ENCODE measurements around the gene ARID4B. TPM values are rescaled to one million over a fixed set of nuclear protein-coding genes. Genes with fewer than 3 reads are reported as not detected.

ARID4B gene
- total and polyA plus RNA-seq, 2 of the 13 experiments (the other 11 are each of a cell fraction or from before 2014, with no cell fraction given), result 9.7 to 24.6 TPM

- Histone ChIP-seq H3K4me1 (ENCODE audit: insufficient read depth, low read length) (peaks cover 14% of the 10 kb centered on the region), H3K9me3 (ENCODE audit: low read length) (no peaks in the 10 kb centered on the region), H3K4me2 (ENCODE audit: low read depth, low read length) (no peak overlapping the region), H3K36me3 (replicated peaks in 1 of 2; ENCODE audit: control insufficient read depth in 1 of 2, insufficient read depth in 2 of 2, low read length in 2 of 2) (peaks cover 0 to 3% of the 10 kb centered on the region in 2 experiments; a peak in 2 of 5 replicates), H3K27ac (ENCODE audit: extremely low read length, insufficient read depth, low read length) (no peak overlapping the region), H4K20me1 (ENCODE audit: insufficient read depth, low read length) (peaks cover 68% of the 10 kb centered on the region), H2AFZ (ENCODE audit: low read length) (no peak overlapping the region), H3K4me3 (replicated peaks in 1 of 3; ENCODE audit: insufficient read depth in 1 of 3, low read depth in 2 of 3, low read length in 3 of 3) (no peak overlapping the region), H3K27me3 (ENCODE audit: control insufficient read depth in 1 of 2, insufficient read depth in 2 of 2, low read length in 2 of 2) (no peaks in the 10 kb centered on the region), H3K9ac (ENCODE audit: insufficient read depth, low read depth, low read length) (no peak overlapping the region), H3K79me2 (ENCODE audit: insufficient read depth, low read length) (peaks cover 94% of the 10 kb centered on the region)
- CTCF ChIA-PET (ENCODE audit: low intra/inter-chr PET ratio, low total read pairs), result no interaction called here
- no peak for FAIRE-seq
- no peak for DNase-seq (ENCODE audit: low spot score)
- intact Hi-C loops (cut with micrococcal nuclease; ENCODE audit: unreplicated experiment) (no loop called here), in situ Hi-C loops (cut with HindIII; ENCODE audit: extremely low pct_ligation_motif_present, low pct_unique_long_range_greater_than_20kb) (no loop called here)
- no TSS peak for BruUV-seq (replicated peaks)
- no peak for ATAC-seq
- WGBS (ENCODE audit: low lambda C conversion rate), result 96% methylated on average over 6 of the region's 6 CpGs
- TF ChIP-seq ZNF160 (CRISPR knock-in tag; IDR thresholded peaks at IDR 0.05) (no peak), ZNF549 (CRISPR knock-in tag; IDR thresholded peaks at IDR 0.05) (no peak), GPN1 (CRISPR knock-in tag; IDR thresholded peaks at IDR 0.05; ENCODE audit: borderline replicate concordance) (no peak), RBM22 (optimal IDR thresholded peaks at IDR 0.05; ENCODE audit: low read length) (no peak), ZNF367 (CRISPR knock-in tag; IDR thresholded peaks at IDR 0.05; ENCODE audit: borderline replicate concordance) (no peak), ZNF788 (CRISPR knock-in tag; IDR thresholded peaks at IDR 0.05; ENCODE audit: borderline replicate concordance) (no peak), ZNF710 (CRISPR knock-in tag; IDR thresholded peaks at IDR 0.05; ENCODE audit: borderline replicate concordance) (no peak), MED1 (CRISPR knock-in tag; IDR thresholded peaks at IDR 0.05) (no peak), FOSL2 (CRISPR knock-in tag; IDR thresholded peaks at IDR 0.05) (no peak), ZNF878 (CRISPR knock-in tag; IDR thresholded peaks at IDR 0.05) (no peak), ZNF260 (CRISPR knock-in tag; IDR thresholded peaks at IDR 0.05; ENCODE audit: borderline replicate concordance, low read depth) (no peak), ZNF724P (CRISPR knock-in tag; IDR thresholded peaks at IDR 0.05; ENCODE audit: borderline replicate concordance) (no peak), NR2F1 (CRISPR knock-in tag; IDR thresholded peaks at IDR 0.05) (no peak), ZBTB21 (CRISPR knock-in tag; IDR thresholded peaks at IDR 0.05) (no peak), ATM (IDR thresholded peaks at IDR 0.05; ENCODE audit: borderline replicate concordance) (no peak), KIAA2018 (CRISPR knock-in tag; IDR thresholded peaks at IDR 0.05; ENCODE audit: borderline replicate concordance) (no peak)
- POLR2A ChIA-PET, result interaction anchor here (0.5 to 1.2 kb wide), 3 partner anchors 53 to 228 kb away, joined by 3 read pairs; partner anchors contain the start of genes ARID4B, B3GALNT2 and GGPS1
Measured at GRCh38 chr1:235275836-235276235, 52.1 kb downstream of the ARID4B start.

Data from HepG2 (cell line).